ENCODE measurements around the gene TBC1D4.
A peak's percentile ranks its signal among the peaks of the same experiment; 100 is the strongest.

TBC1D4 gene

DNA sequence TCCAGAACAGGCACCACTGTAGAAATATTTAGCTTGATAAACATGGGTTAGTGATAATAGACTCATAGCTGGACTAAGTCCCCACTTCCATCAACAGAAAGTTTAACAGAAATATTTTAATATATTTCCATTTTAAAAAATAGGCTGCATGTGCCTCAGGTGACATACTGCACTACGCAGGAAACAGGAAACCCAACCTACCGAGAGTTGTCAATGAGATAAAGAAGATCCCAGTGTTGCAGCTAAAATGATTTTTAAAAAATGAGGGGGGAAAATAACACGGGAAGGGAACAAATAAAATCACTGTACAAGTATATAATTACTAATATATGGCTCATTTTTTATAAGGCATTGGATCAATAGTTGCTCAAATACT lies 154.8 kb downstream of the TBC1D4 start:
- Histone ChIP-seq H3K4me2 (ENCODE audit: low read length) (peak overlapping the region; percentile 53), H3K27me3 (ENCODE audit: control insufficient read depth, insufficient read depth, low read length) (no peaks in the 10 kb centered on the region), H3K4me1 (ENCODE audit: control insufficient read depth, insufficient read depth, low read length) (peaks cover 13% of the 10 kb centered on the region), H3K4me3 (ENCODE audit: low read length) (no peak overlapping the region), H3K9me3 (replicated peaks; ENCODE audit: low read length) (no peaks in the 10 kb centered on the region), H3K9ac (ENCODE audit: low read depth, low read length) (no peak overlapping the region), H3K36me3 (ENCODE audit: insufficient read depth, low read length) (no peaks in the 10 kb centered on the region)

DNA sequence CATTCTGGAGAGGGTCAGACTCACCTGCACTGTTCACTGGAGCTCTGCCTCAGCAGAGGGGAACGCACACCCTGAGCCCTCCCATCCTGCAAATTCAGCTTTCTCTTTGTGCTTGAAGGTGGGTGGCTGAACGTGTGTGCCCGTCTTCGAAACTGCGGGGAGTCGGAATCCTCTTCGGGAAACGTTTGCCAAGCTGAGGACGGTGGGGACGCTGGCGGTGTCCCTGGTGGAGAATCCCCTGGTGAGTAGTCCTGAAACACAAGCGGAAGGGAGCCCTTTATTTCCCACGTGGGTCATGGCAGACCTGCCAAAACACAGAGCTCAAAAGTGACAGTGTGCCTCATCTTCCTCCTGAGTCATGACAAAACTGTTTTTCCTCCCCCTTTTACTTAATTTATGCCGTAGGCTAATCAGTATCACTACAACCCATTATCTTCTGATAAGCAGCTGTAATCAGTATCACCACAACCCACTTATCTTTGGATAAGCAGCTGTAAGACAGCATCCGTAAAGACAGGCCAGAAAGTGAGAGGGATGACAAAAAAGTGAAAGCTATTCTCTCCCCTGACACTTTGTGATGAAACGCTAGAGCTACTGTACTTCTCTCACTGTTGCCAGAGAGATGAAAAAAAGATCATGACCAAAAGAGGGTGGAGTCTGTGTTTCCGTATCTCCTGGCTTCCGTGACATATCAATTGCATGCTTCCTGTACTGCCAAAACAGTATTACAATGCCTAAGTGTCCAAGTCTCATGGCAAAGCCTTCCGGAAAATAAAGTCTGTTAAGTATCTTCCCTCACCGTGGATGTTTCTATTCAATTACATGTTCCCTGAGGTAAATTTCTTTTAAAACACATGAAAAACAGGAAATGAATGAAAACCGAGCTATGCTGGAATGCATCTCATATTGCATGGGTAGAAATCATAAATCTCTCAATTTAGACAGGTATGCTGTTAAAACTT lies 155.5 kb downstream of the TBC1D4 start:
- Histone ChIP-seq H3K4me1 (ENCODE audit: control insufficient read depth, insufficient read depth, low read length) (peaks cover 13% of the 10 kb centered on the region), H3K9me3 (replicated peaks; ENCODE audit: low read length) (no peaks in the 10 kb centered on the region), H3K36me3 (ENCODE audit: insufficient read depth, low read length) (no peaks in the 10 kb centered on the region), H3K27me3 (ENCODE audit: control insufficient read depth, insufficient read depth, low read length) (no peaks in the 10 kb centered on the region), H3K9ac (ENCODE audit: low read depth, low read length) (no peak overlapping the region), H3K4me3 (ENCODE audit: low read length) (peak overlapping the region; percentile 9), H3K4me2 (ENCODE audit: low read length) (peak overlapping the region; percentile 53)

DNA sequence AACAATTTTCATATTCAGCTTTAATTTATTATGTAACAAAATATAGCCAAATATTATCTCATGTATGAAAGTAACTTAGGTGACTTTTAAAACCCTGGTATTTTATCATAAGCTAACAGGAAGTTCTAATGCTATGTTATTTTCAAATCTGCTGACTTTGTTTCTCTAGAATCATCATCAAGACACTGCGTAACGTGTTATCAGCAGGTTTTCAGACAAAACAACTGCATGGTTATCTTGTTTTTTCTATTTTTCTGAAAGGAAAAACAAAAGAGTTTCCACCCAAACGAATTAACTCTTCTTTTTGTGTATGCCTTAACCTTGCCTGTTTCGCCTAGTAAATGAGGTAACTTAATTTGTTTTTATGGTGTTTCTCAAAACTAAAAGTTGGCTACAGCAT lies 156.3 kb downstream of the TBC1D4 start:
- no peaks in the 10 kb centered on the region for H3K9me3 ChIP-seq (replicated peaks; ENCODE audit: low read length)
- no peak overlapping the region for H3K4me2 ChIP-seq (ENCODE audit: low read length)
- H3K27me3 ChIP-seq (ENCODE audit: control insufficient read depth, insufficient read depth, low read length): no peaks in the 10 kb centered on the region
- no peak overlapping the region for H3K4me3 ChIP-seq (ENCODE audit: low read length)
- no peak overlapping the region for H3K9ac ChIP-seq (ENCODE audit: low read depth, low read length)
- no peaks in the 10 kb centered on the region for H3K36me3 ChIP-seq (ENCODE audit: insufficient read depth, low read length)
- H3K4me1 ChIP-seq (ENCODE audit: control insufficient read depth, insufficient read depth, low read length): peaks cover 13% of the 10 kb centered on the region

DNA sequence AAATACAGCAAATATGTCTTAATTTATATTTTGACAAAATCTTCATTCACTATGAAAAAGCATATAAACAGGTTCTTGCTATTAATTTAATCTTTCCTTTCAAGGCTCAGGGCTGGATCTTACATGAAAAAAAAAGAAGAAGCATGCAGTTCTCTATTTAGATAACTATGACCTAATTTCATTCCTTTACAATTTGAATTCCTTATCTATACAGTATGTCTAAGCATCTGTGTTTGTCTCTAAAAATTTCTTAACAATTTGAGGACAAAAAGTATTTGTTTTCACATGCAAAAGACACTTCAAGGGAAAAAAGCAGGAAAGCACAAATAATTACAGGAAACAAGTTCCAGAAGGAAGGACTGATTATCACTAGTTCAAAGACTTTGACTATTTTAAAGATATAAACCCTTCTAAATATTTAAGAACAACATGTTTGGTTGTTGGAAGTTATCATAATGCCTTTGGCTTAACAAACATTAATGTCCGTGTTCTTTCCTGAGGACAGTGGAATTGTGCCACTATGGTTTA lies 157.5 kb downstream of the TBC1D4 start:
- H3K4me2 ChIP-seq (ENCODE audit: low read length): no peak overlapping the region
- H3K9me3 ChIP-seq (replicated peaks; ENCODE audit: low read length): no peaks in the 10 kb centered on the region
- H3K4me1 ChIP-seq (ENCODE audit: control insufficient read depth, insufficient read depth, low read length): peaks cover 13% of the 10 kb centered on the region
- no peak overlapping the region for H3K4me3 ChIP-seq (ENCODE audit: low read length)
- no peaks in the 10 kb centered on the region for H3K27me3 ChIP-seq (ENCODE audit: control insufficient read depth, insufficient read depth, low read length)
- no peaks in the 10 kb centered on the region for H3K36me3 ChIP-seq (ENCODE audit: insufficient read depth, low read length)
- no peak overlapping the region for H3K9ac ChIP-seq (ENCODE audit: low read depth, low read length)

DNA sequence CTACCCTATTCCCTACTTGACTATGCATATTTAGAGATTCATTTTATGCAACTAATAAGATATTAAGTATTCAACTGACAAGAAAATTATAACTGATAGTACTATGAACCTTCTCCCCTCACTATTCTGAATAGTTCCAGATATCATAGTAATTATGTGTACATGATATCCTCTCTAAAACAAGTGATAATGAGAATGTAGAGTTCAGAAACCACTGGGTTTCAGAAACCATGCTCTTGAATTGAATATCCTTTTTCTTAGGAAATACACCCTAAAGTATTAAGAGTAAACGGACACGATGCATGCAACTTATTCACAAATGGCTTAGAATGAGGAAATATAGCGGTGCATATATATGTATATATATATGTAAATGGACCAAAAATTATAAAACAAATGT lies 160.9 kb downstream of the TBC1D4 start:
- no peaks in the 10 kb centered on the region for H3K36me3 ChIP-seq (ENCODE audit: insufficient read depth, low read length)
- H3K4me1 ChIP-seq (ENCODE audit: control insufficient read depth, insufficient read depth, low read length): peaks cover 19% of the 10 kb centered on the region
- H3K27me3 ChIP-seq (ENCODE audit: control insufficient read depth, insufficient read depth, low read length): no peaks in the 10 kb centered on the region
- H3K9me3 ChIP-seq (replicated peaks; ENCODE audit: low read length): no peaks in the 10 kb centered on the region
- no peak overlapping the region for H3K4me2 ChIP-seq (ENCODE audit: low read length)
- H3K9ac ChIP-seq (ENCODE audit: low read depth, low read length): no peak overlapping the region
- H3K4me3 ChIP-seq (ENCODE audit: low read length): no peak overlapping the region

DNA sequence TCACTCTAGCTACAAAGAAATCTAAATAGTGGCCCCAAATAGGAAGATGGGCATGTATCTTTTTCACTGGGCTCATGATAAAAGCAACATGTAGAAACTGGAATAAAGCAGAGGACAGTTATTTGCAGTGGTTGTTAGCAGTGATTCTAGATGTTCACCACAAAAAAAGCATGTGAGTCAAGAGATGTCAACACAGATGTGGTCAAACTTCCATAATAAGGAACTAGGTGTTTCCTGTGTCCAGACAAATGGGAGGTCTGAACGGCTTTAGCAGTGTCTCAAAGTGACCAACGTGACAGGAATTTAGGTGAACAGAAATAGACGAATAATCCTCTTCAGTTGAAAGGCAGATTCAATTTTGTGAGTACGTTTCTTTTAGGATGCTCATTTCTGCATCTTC lies 162.7 kb downstream of the TBC1D4 start:
- Histone ChIP-seq H3K9ac (ENCODE audit: low read depth, low read length) (no peak overlapping the region), H3K4me1 (ENCODE audit: control insufficient read depth, insufficient read depth, low read length) (peaks cover 18% of the 10 kb centered on the region), H3K27me3 (ENCODE audit: control insufficient read depth, insufficient read depth, low read length) (no peaks in the 10 kb centered on the region), H3K4me2 (ENCODE audit: low read length) (no peak overlapping the region), H3K4me3 (ENCODE audit: low read length) (no peak overlapping the region), H3K36me3 (ENCODE audit: insufficient read depth, low read length) (no peaks in the 10 kb centered on the region), H3K9me3 (replicated peaks; ENCODE audit: low read length) (no peaks in the 10 kb centered on the region)

DNA sequence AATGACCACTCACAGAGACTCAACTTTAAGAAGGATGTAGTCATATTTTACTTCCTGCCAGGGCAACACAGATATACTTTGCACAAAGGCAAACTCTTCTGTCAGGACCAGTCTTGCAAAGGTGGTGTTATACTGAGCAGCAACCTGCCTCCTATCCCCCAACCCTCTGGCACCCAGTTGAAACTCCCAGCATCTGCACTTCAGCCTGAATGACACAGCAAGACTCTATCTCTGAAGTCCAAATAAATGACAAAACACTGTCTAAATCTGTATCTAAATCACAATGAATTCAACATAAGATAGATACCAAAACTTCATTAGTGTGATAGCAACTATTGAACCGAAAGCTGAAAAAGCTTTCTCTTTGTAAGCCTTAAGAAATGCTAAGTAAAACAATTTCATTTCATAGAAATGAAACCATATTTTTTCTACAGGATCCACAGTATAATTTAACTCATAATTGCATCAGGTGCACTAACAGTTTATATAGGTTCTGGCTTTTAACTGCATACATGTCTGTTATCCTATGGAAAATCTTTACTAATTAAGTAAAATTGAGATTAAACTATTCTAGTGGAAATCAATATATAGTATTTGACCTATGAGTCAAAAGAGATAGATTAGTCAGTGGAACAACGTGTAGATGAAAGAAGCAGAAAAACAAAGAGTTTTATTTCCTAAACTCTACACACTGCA lies 163.7 kb downstream of the TBC1D4 start:
- Histone ChIP-seq H3K9ac (ENCODE audit: low read depth, low read length) (no peak overlapping the region), H3K4me3 (ENCODE audit: low read length) (no peak overlapping the region), H3K9me3 (replicated peaks; ENCODE audit: low read length) (no peaks in the 10 kb centered on the region), H3K36me3 (ENCODE audit: insufficient read depth, low read length) (no peaks in the 10 kb centered on the region), H3K4me2 (ENCODE audit: low read length) (no peak overlapping the region), H3K4me1 (ENCODE audit: control insufficient read depth, insufficient read depth, low read length) (peaks cover 18% of the 10 kb centered on the region), H3K27me3 (ENCODE audit: control insufficient read depth, insufficient read depth, low read length) (no peaks in the 10 kb centered on the region)

DNA sequence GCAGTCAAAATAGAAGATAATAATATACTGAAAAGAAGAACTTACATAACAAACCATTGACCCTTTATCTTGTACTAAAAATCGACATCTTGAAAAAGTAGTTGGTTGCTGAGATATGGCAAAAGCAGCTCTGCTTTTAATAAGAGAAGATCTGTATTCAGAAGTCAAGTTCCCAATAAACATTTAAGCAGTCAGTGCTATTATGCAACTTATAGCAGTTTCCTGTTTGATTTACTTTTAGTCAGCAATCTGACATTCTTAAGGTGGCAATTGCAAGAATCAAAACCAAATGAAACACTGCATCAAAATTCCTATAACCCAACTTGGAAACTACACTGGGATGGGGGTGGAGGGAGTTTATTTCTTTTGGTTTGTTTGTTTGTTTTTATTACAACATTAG lies 165.5 kb downstream of the TBC1D4 start:
- H3K4me3 ChIP-seq (ENCODE audit: low read length): no peak overlapping the region
- no peaks in the 10 kb centered on the region for H3K27me3 ChIP-seq (ENCODE audit: control insufficient read depth, insufficient read depth, low read length)
- H3K36me3 ChIP-seq (ENCODE audit: insufficient read depth, low read length): no peaks in the 10 kb centered on the region
- no peaks in the 10 kb centered on the region for H3K9me3 ChIP-seq (replicated peaks; ENCODE audit: low read length)
- H3K4me2 ChIP-seq (ENCODE audit: low read length): no peak overlapping the region
- H3K9ac ChIP-seq (ENCODE audit: low read depth, low read length): no peak overlapping the region
- peaks cover 18% of the 10 kb centered on the region for H3K4me1 ChIP-seq (ENCODE audit: control insufficient read depth, insufficient read depth, low read length)

DNA sequence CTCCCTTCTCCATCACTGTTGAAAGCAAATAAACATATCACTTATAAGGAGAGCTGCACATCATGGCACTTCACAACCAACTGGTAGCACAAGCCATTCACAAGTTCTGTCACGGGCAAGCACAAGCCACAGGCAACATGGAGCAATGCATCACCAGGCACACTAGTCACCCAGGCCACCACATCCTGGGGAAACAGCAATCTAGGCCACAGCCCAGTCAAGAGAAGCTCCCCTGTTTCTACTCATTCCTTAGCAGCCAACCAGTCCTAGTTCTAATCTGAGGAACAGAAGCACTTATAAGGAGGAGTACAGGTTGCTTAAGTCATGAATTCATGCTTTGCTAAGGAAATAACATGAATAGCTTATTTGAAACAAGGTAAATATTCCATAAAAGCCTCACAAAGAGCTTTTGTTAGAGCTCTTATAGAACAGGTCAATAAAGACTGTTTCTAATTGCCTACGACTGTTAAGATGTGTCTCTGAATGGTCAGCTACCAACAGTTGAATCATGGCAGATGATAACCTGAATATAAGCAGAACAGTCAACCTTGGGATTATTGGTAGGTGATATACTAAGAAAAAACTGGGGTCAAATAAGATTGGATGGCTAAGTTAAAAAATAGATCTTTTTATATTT lies 169.0 kb downstream of the TBC1D4 start:
- no peaks in the 10 kb centered on the region for H3K36me3 ChIP-seq (ENCODE audit: insufficient read depth, low read length)
- no peak overlapping the region for H3K9ac ChIP-seq (ENCODE audit: low read depth, low read length)
- H3K4me3 ChIP-seq (ENCODE audit: low read length): no peak overlapping the region
- no peak overlapping the region for H3K4me2 ChIP-seq (ENCODE audit: low read length)
- H3K4me1 ChIP-seq (ENCODE audit: control insufficient read depth, insufficient read depth, low read length): peaks cover 10% of the 10 kb centered on the region
- no peaks in the 10 kb centered on the region for H3K9me3 ChIP-seq (replicated peaks; ENCODE audit: low read length)
- H3K27me3 ChIP-seq (ENCODE audit: control insufficient read depth, insufficient read depth, low read length): no peaks in the 10 kb centered on the region

DNA sequence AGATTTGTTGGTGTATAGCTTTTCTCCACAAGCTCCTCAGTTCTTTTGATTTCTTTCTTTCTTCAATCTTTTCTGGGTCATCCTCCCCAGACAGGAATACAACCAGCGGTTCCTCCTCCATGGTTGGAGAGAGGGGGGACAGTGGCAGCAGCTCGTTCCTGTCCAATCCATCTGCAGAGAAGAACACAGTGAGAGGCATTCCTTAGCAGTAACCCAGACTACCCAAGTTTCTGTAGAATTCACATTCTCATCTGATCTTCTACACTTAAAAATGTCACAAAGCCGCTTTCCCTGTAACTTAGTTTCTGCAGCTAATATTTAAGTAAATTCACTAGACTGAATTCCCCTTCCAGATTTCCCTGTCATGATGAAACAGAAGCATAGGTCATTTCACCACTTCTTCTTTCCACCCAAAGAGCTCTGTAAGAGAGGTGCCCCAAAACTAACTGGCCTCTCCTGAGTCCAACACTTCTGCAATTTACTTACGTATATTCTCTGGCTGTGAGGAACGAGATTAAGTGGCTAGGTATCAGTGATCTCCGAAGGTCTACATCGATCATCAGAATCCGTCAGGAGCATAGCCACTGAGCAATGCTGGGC lies 171.9 kb downstream of the TBC1D4 start:
- Histone ChIP-seq H3K4me1 (ENCODE audit: control insufficient read depth, insufficient read depth, low read length) (no peaks in the 10 kb centered on the region), H3K4me3 (ENCODE audit: low read length) (no peak overlapping the region), H3K9ac (ENCODE audit: low read depth, low read length) (no peak overlapping the region), H3K36me3 (ENCODE audit: insufficient read depth, low read length) (no peaks in the 10 kb centered on the region), H3K4me2 (ENCODE audit: low read length) (no peak overlapping the region), H3K9me3 (replicated peaks; ENCODE audit: low read length) (no peaks in the 10 kb centered on the region), H3K27me3 (ENCODE audit: control insufficient read depth, insufficient read depth, low read length) (no peaks in the 10 kb centered on the region)

DNA sequence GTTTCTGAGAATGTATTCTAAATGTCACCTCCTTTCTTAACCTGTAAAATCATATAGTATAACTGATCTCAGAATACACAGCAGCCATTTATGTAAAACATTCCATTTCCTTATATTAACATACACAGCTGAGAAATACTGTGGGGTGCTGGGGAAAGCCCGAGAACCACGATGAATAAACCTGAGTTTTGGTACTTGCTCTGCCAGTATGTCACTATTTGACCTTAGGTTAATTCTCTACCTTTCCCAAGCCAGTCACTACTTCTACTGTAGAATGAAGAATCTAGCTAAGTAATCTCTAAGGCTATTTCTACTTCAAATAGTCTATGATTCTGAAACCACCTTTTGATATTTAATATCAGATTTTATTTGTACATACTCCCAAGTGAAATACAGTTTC lies 173.7 kb downstream of the TBC1D4 start:
- H3K27me3 ChIP-seq (ENCODE audit: control insufficient read depth, insufficient read depth, low read length): no peaks in the 10 kb centered on the region
- H3K9me3 ChIP-seq (replicated peaks; ENCODE audit: low read length): no peaks in the 10 kb centered on the region
- H3K4me2 ChIP-seq (ENCODE audit: low read length): no peak overlapping the region
- no peak overlapping the region for H3K4me3 ChIP-seq (ENCODE audit: low read length)
- H3K4me1 ChIP-seq (ENCODE audit: control insufficient read depth, insufficient read depth, low read length): no peaks in the 10 kb centered on the region
- no peaks in the 10 kb centered on the region for H3K36me3 ChIP-seq (ENCODE audit: insufficient read depth, low read length)
- H3K9ac ChIP-seq (ENCODE audit: low read depth, low read length): no peak overlapping the region

Measured in skeletal muscle satellite cell (primary cell).